NCI-H2107 treated with DMSO at 0.1 percent for 48 hours (cell line): ENCODE results near the gene PSMD13.

Source experiments
- DNase-seq: peaks from one replicate; lab custom pipeline; 2025; ENCODE audit not compliant: unreplicated experiment; lab: John Stamatoyannopoulos, UW

PSMD13 gene

DNA sequence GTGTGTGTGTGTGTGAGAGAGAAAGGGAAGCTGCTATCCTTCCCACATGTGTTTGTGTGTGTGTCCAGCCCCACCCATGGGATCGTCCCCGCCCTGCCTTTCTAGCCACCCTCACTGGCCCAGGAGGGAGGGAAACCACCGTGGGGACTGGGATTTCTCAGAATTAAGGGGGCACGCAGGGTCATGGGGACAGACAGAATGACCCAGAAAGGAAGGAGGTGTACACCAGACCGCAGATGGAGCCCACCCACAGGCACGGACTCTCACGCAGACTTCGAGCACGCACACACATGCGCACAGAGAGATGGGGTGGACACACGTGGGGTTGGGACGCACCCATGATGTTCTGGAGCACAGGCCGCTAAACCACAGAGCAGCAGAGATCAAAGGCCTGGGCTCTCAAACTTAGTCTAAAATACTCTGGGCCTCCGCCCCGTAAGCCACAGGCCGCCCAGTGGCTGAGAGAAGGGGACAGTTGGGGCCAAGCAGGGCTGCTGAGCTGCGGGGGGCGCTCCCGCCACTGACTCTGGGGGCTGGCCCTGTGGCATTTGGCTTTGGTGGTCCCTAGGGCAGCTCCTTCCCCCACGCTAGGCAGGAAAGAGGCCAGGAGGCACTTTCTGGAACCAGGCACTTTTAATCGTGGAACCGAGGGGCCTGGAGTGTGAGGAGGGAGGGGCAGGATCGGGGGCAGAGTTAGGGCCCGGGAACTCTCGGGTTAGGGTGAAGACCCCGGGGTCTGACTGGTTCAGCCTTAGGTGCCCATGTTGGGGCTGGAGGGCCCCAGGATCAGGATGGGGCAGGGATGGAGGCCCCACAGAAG lies 61.0 kb downstream of the PSMD13 start:
- DNase-seq, result no peak

DNA sequence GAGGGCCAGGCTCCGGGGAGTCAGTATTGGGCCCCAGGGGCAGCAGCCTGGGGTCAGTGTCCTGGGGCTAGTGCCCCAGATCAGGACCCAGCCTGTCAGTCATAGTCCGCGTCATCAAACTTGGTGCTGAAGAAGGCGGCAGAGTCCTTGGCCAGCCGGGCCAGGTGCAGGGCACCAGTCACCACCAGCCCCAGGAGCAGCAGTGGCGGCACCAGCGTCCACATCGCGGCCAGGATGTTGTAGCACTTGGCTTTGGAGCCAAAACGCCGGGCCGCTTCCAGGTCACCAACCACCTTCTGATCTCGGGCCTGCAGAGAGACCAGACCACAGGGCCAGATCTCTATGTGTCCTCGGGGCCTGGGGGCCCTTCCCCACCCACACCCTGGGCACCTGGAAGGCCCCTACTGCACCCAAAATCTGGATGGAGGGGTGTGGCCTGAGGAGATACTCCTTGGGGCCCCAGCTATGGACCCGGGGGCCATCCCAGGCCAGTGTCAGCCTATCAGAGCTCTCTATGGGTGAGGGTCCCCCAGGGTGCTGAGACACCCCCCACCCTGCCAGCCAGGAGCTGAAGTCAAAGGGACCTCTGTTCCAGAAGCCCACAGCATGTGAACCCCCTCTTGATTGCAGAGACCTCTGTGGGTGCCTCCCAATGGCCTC lies 61.8 kb downstream of the PSMD13 start:
- DNase-seq, result no peak

DNA sequence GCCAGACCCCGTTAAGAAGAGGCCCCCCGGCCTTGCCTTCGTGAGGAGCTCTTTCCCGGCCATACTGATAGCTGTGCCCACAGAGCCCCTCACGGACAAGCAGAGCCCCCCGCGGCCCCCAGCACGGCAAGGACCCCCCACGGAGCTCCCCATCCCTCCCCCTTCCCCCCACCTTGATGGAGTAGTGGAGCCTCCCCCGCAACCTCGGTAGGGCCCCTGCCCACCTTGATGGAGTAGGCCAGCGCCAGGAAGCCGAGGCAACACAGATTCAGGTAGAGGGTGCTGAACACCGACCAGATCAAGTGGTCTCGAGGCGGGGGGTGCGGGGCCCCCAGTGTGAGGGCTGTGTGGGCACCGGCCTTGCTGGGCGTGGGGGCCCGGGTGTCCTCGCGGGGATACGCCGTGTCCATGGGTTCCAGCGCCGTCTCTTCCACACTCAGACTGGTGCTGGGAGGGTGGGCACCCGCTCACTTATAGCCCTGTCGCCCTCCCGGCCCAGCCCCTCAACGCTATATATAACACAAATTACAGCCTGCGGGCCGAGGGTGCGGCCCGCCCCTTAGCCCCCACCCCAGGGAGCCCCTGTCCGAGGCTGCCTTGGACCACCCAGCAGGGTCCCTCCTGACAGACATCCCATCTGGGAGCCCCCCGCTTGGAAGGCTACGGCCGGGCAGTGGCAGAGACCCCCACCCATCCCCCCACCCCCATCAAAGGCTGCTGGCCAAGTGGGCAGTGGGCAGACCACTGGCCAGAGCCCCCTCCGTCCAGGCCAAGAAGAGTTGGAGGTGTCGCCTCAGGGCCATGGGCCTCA lies 62.5 kb downstream of the PSMD13 start, which contains the start of gene IFITM5:
TSS of gene IFITM5 (minus strand) at position 446 of the 811 bp plus-strand sequence. CDS start at position 410, 36 bp downstream.
- no peak for DNase-seq

GRCh38 chr11:299951-300735 lies 63.4 kb downstream of the PSMD13 start:
- DNase-seq, result no peak
